NCI-H2227 treated with DMSO at 0.1 percent for 48 hours (cell line): Measurements from ENCODE around the gene ADAM30.
A peak's percentile ranks its signal among the peaks of the same experiment; 100 is the strongest.
"Not testable (repeated sequence)": the region's sequence is repeated elsewhere in the genome, so short reads cannot be mapped to it uniquely, and the experiment has no call there.

ENCODE experiments used
- DNase-seq: peaks from one replicate; lab custom pipeline; 2025; lab: John Stamatoyannopoulos, UW

Gene ADAM30

DNA sequence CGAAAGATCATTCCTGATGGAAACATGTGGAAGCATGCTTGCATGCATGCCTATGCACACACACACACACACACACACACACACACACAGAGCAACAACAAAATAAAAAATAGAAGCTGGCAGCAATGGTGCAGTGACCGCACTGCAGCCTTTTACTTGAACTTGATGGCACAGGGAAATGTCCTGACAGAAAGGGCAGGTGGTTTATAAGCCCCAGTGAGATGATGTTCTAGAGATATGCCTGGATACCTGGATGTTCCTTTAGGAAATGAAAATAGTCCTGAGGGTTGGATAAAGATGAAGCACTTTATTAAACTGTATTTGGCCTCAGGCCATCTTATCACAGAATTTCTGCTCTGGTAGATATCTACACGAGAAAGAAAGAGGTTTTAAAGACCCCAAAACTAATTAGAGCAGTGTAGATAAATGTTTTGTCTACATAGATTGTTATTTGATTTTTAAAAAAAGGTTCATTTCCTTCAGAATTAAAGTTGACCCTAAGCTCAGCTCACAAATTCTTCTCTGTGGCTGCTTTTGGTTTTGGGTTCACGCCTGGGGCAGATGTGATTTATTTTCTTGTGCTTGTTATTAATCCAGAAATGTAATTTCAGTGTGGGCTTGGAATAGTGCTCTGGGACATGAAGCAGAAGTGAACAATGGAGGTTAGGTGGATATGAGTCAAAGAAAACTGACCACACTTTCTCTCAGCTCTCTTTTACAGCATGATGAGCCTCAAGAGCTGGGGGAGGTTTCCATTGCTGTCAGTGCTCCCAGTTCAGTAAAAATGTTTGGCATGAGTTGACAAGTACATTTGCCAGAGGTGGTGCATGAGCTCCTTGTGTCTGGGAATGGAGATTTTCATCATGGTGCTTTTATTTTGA is 22.9 kb downstream of the ADAM30 start:
- DNase-seq = no peak

DNA sequence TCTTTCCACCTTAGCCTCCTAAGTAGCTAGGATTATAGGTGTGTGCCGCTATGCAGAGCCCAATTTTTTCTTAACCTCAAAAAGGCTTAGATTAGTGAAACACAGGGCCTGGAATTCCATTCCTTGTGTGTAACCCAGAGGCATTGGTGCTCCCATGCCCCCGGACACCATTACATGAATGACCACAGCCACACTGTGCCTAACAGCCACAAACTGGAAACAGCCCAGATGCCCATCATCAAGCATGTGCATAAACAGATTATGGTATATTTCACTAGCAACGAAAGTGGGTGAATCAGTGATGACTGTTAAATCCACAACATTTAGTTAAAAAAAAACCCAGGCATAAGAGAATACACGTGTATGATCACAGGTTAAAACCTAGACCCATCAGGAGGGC is 24.4 kb downstream of the ADAM30 start:
- DNase-seq = no peak

DNA sequence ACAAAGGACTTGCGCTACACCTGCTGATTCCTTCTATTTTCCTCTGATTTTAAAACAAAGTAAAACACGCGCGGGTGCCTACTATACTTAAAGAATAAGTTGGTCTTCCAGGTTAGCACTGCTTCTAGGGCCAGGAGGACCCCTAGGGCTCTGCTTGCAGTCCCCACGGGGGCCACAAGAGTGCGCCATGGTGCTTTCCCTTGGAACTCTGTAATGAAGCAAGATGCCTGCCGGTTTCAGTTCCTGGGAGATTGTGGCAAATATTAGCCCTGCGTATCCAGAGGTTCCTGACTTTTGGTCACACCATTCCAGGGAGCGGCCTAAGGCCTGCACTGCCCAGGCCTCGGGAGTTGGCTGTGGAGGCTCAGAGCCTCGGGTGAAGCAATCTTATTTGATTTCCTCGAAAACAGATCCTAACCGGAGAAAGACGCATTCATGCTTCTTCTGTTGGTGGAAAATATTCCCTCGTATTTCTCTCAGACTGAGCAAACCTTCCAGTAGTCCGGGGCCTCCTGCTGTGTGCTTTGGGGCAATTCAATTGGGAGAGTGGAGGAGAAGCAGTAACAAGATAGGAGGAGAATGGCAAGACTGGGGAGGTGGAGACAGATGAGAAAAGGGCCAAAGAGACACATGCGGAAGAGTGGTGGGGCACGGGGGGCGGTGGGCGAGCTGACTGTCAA is 25.3 kb downstream of the ADAM30 start:
- peak; percentile 73 for DNase-seq

DNA sequence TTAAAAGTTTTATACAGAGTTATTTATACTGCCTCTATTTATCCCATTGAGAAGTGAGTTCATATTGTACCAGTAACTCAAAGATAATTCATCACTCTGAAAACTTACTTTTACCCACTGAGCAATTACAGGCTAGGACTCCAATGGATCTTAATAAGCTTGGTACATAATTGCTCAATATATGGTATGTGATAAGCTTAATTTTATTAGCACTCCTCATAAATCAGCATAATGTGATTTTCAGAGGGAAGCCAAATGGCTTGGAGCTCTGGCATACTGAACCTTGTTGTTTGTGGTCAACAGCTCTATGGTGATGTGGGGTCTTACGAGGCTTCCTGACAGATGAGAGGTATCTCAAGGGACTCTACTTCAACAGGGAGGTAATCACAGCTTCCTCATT is 26.3 kb downstream of the ADAM30 start:
- DNase-seq = no peak

DNA sequence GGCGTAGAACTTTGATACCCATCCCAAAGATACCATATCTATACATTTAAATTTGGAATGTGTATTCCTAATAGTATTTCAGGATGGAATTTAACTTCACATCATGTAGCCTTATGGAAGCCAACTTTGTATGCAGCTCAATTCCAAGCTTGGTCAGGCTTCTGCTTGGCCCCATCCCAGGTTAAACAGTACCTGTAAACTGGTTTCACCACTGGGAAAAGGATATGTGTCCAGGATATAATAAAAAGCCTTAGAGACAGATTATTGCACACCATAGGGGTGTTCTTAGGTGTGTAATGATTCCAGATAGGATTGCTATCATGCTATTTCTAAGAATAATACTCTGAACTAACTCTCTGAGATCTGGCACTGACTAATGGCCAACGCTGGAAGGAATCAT is 28.1 kb downstream of the ADAM30 start:
- no peak for DNase-seq

DNA sequence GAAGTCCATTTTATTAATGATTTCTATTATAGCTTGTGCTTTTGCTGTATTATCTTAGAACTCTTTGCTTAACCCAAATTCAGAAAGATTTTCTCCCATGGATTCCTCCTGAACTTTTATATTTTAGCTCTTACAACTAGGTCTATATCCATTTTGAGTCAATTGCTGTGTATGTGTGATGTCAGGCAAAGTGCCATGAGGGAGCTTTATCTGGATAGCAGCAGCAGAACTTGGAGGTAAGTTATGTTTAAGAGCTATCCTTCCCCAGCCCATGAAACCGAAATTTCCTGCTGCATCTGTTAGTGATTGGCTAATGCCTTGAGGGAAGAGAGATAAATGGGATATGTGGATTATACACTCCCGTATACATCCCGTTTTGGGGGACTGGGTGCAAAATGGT is 29.9 kb downstream of the ADAM30 start:
- no peak for DNase-seq

DNA sequence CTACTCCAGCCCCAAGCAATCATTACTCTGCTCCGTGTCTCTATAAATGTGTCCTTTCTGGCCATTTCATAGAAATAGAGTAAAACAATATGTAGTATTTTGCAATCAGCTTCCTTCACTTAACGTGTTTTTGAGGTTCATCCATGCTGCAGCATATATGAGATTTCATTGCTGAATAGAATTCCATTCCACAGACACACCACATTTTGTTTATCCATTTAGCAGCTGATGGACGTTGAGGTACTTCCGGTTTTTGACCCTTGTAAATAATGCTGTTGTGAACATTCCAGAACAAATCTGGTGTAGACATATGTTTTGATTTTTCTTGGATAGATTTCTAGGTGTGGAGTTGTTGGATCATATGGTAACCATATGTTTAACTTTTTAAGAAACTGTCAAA is 30.7 kb downstream of the ADAM30 start:
- no peak for DNase-seq

DNA sequence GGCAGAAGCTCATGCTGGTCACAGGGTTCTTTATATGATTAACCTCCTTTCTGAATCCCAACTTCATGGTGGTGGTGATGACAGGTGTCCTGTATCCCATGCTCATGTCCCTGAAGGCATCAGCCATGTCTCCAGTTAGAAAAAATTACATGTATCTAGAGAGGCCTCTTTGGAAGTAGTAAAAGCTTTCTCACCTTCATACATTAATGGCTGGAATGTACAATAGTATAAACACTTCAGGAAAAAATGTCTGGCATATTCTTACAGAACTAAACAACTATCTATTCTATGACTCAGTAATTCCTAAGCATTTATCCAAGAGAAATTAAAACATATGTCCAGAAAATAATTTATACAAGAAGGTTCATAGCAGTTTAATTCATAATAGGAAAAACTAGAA is 34.0 kb downstream of the ADAM30 start:
- no peak for DNase-seq

DNA sequence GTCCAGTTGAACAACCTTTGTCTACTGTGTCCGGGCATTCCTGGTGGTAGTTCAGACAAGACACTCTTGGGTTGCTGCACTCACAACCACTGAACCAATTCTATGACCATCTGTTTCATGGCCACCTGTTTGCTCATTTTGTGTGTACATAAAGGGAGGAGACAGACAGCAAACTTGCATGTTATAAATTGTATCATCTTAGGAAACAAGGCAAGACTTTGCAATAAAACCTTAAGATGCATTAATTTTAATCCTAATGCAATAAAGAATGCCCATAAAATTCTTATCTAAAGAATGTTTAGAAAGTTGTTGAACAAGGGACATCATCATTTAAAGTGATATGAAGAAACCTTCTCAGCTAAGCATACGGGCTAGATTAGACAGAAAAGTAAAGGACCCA is 34.8 kb downstream of the ADAM30 start:
- DNase-seq = no peak

DNA sequence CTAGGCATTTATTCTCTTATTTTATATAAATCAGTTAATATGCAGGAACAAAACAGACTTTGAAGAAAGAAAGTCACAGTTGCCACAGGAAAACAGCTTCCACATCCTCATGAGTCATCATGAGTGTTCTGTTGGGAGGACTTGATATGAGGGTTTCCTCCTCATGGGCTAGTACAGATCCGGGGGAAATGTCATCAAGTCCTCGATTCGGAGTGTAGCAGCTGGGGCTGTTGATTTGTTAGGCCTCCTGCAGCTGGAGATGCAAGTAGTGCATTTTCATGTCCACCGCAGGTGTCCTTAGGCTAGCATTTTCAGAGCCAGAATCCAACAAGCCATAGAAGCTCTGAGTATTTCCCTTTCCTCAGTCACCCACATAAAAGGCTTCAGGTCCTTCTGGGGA is 36.7 kb downstream of the ADAM30 start:
- no peak for DNase-seq

DNA sequence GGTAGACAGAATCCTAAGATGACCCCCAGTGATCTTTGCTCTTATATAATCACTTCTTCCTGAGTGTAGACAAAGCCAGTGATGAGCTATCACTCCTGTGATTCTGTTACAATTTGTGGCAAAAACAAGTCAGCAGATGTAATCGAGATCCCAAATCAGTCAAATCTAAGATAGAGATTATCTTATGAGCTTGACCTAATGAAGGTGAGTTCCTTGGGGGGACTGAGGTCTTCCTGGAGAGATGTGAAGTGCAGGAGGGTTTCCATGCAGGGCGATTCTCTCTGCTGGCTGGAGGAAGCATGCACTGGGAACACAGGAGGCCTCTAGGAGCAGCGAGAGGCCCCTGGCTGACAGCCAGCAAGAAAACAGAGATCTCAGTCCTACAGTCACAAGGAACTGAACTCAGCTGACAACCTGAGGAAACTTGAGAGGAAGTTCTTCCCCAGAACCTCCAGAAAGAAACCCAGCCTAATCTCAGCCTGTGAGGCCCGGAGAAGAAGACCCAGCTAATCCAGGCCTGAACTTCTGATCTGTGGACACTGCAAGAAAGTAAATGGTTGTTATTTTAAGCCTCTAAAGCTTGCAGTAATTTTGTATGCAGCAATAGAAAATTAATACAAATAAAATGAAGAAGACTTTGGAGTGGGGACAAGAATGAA is 37.6 kb downstream of the ADAM30 start:
- not testable (repeated sequence) for DNase-seq

DNA sequence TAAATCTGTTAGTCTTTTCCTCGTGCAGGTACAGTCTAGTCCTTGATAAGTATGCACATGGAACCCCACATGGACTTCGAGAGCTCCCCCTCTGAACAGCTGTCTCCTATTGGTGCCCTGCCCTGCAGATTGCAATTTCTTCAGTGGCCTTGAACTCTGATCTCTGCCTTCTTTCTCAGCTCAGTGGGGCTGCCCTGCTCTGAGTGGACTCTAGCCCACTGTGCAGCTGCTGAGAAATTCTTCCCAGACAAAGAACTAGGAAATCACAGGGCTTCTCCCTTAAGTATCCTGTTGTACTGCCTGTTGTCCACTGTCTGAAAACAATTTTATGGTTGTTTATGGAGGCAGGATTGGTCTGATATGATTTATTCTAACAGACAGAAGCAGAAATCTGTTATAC is 38.2 kb downstream of the ADAM30 start:
- DNase-seq = no peak

DNA sequence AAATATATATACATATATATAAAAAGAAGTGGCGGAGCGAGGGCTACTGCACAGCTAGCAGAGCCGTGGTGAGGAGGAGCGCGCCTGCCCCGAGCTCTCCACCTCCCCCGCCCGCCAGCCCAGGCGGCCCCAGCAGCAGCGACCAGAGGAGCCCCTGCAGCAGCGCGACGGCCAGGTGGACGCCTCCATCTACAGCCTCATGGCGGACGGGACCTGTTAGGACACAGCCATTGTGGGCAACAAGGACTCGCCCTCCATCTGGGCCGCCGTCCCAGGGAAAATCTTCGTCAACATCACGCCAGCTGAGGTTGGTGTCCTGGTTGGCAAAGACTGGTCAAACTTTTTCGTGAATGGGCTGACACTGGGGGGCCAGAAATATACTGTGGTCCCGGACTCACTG is 43.2 kb downstream of the ADAM30 start:
- DNase-seq = no peak

DNA sequence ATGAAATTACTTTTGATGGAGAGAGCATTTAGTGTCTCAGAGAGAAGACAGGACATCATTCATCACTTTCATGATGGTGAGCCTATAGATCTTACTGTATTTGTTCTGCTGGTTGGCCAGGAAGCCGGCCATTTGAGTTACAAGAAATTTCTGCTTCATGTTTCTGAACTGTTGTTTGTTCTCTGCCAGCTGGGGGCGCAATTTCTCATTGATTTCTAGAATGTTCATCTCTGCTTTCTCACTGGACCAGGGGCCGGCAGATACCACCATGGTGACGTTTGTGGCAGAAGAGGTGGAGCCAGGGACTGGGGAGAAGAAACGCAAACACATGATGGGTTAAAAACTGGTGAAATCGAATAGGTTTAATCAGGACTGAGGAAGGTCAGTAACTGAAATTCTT is 52.1 kb downstream of the ADAM30 start:
- DNase-seq = not testable (repeated sequence)
